HG02678 (cell line): ENCODE measurements around the gene ADAD1.

Experiments used
- ATAC-seq: cut with Tn5 transposase; IDR thresholded peaks from one replicate; pipeline ENCODE4 v1.9.1; 2021; ENCODE audit warnings: mild to moderate bottlenecking, moderate library complexity; ENCODE audit not compliant: unreplicated experiment

The ADAD1 gene

DNA sequence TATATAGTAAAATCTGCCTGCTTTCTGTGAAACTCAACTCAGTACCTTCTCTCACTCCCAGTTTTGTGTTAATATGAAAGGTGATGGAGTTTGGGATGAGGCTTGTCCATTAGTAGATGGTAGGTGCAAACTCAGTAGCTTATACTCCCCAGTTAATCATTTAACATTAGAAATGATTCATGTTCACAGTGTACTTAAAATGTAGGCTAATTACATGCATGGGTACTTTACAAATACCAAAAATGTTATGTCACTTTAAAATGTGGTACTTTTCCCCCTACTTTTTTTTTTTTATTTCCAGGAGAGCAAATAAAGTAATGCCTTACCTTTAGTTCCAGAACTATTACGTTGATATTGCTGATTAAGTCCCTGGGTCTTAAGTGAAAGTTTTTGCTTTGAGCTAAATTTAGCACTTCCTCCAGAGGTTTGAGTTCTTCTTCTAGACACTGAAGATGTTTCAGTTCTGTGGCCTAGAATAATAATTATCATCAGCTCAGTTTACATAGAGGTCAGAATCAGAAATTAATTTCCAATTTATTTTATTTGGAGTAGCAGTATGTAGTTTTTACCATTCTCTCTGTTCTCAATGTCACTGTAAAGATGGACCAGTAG is 74.7 kb downstream of the ADAD1 start:
- no peak for ATAC-seq

- ATAC-seq: no peak
Observed at GRCh38 chr4:122456231-122457116, 77.7 kb downstream of the ADAD1 start, which contains the start of gene IL2. IL2 (minus strand) TSS chr4:122456725; CDS start chr4:122456440, 285 bp downstream.

GRCh38 chr4:122458625-122459024 is 79.8 kb downstream of the ADAD1 start:
- ATAC-seq: peak; percentile 81

DNA sequence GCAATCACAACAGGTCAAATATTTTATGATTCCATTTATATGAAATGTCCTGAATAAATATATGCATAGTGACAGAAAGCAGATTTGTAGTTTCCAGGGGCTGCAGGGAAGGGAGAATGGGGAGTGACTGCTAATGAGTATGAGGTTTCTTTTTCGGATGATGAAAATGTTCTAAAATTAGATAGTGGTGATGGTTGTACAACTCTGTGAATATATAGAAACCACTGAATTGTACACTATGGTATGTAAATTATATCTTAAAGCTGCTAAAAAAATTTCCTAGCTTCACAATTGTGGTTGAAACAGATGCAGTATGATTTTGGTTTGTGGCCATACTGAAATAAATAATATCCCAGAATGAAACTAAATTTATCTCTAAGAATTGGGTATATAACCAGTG is 90.6 kb downstream of the ADAD1 start:
- no peak for ATAC-seq

- ATAC-seq: no peak
Observed at GRCh38 chr4:122475233-122475632, 96.4 kb downstream of the ADAD1 start.

- ATAC-seq: no peak
Observed at GRCh38 chr4:122476126-122476525, 97.3 kb downstream of the ADAD1 start.

DNA sequence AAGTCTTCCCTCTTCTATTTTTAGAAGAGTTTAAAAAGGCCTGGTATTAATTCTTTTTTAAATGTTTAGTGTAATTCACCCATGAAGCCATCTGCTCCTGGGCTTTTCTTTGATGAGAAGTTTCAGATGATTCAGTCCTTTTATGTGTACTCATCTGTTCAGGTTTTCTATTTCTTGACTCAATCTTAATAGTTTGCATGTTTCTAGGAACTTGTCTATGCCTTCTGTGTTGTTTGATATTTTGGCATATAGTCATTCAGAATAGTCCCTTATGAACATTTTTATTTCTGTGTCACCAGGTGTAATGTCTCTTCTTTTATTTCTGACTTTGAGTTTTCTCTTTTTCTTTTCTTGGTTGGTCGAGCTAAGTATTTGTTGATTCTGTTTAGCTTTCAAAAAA is 97.9 kb downstream of the ADAD1 start:
- no peak for ATAC-seq
